Psoas muscle (tissue), 8 donors: ENCODE measurements around the gene TPD52L2. TPM values are rescaled to one million over a fixed set of nuclear protein-coding genes. Genes with fewer than 3 reads are reported as not detected.

Experiments
- ATAC-seq, 4 donors: fragments of 200-7000 bp; cut with Tn5 transposase; one replicate each; pipeline ENCODE4 v1.9.1; 2020; ENCODE audit warnings: moderate library complexity in 3 of 4, mild to moderate bottlenecking in 2 of 4
- DNase-seq, 2 donors: peaks; one replicate each; pipeline ENCODE4 v3.0.0-alpha.2; 2020
- H3K27ac ChIP-seq: fragments of 200-600 bp; one replicate; pipeline ENCODE4 v1.8.0; 2022
- H3K27me3 ChIP-seq, 3 donors: fragments of 200-600 bp in 1 of 3; one replicate each; pipeline versions ENCODE4 v1.6.1 to v1.8.0; 2013 to 2022; ENCODE audit warnings: low read length in 2 of 3, mild to moderate bottlenecking in 2 of 3, moderate library complexity in 1 of 3; ENCODE audit not compliant: insufficient read depth in 3 of 3
- H3K36me3 ChIP-seq, 2 donors: fragments of 200-600 bp in 1 of 2; one replicate each; pipeline versions ENCODE4 v1.6.1 to v1.8.0; 2013 to 2022; ENCODE audit warnings: low read depth in 1 of 2, mild to moderate bottlenecking in 1 of 2, moderate library complexity in 1 of 2; ENCODE audit not compliant: insufficient read depth in 1 of 2
- H3K4me1 ChIP-seq: fragments of 200-600 bp; one replicate; pipeline ENCODE4 v1.8.0; 2022
- H3K4me3 ChIP-seq: fragments of 200-600 bp; one replicate; pipeline ENCODE4 v1.8.0; 2022; ENCODE audit warnings: mild to moderate bottlenecking
- H3K9me3 ChIP-seq: fragments of 200-600 bp; one replicate; pipeline ENCODE4 v1.8.0; 2022
- WGBS, 3 donors: extraction: QIAGEN DNeasy Blood & Tissue Kit; methylation state at CpG; one replicate each; pipeline versions ENCODE4 v1.1.6 to v1.1.7; 2013; 5-methylcytosine and 5-hydroxymethylcytosine counted together
- intact Hi-C, 2 donors: fragments of 100-400 bp; cut with DNase I; formaldehyde crosslinking; loops; one replicate each; pipeline versions ENCODE4 v1.11.0 to v1.14.2; 2022
- polyA plus RNA-seq, 3 donors: library from polyadenylated mRNA; stranded (reverse); fragments of 200-250 nt; gene quantifications; one replicate each; pipeline ENCODE4 v1.2.3, GENCODE V29; 2013
- total RNA-seq, 4 donors: library from RNA; stranded (reverse); fragmentation: NEBNext Ultra II Directional in 2 of 4; extraction: Animal tissue kit (Norgen Biotek cat#: 25700) in 2 of 4; gene quantifications; one replicate each; pipeline versions ENCODE4 v1.2.1 to v1.2.4, GENCODE V29; 2021 to 2023
- TF ChIP-seq, protein P1 (sequence below): fragments of 200-600 bp; IDR thresholded peaks from one replicate; pipeline ENCODE4 v1.8.0; 2022; ENCODE audit warnings: antibody characterized with exemption
- donor health status: healthy with polysubstance abuse.
- donor health status: DM: no; HTN: no; CAD: no; lungs with moderate emphysema.
- donor health status: Bipolar disorder and iron deficiency.
- donor health status: healthy.
- donor health status: DM: yes; HTN: yes; CAD: no.
- donor health status: DM: no; HTN: no; CAD: no.
- donor health status: DM: no; HTN: no; CAD: no.
- donor health status: DM: yes; HTN: yes; CAD: no.

Gene TPD52L2
- total and polyA plus RNA-seq, 7 donors: 40.7 to 152 (median 55.8) TPM

- 89 to 91% (median 90%) methylated on average over 19 of the region's 19 CpGs for WGBS, 3 donors
- no peak for ATAC-seq
- H3K27me3 ChIP-seq: no peaks in the 10 kb centered on the region
- TF ChIP-seq, protein P1, sequence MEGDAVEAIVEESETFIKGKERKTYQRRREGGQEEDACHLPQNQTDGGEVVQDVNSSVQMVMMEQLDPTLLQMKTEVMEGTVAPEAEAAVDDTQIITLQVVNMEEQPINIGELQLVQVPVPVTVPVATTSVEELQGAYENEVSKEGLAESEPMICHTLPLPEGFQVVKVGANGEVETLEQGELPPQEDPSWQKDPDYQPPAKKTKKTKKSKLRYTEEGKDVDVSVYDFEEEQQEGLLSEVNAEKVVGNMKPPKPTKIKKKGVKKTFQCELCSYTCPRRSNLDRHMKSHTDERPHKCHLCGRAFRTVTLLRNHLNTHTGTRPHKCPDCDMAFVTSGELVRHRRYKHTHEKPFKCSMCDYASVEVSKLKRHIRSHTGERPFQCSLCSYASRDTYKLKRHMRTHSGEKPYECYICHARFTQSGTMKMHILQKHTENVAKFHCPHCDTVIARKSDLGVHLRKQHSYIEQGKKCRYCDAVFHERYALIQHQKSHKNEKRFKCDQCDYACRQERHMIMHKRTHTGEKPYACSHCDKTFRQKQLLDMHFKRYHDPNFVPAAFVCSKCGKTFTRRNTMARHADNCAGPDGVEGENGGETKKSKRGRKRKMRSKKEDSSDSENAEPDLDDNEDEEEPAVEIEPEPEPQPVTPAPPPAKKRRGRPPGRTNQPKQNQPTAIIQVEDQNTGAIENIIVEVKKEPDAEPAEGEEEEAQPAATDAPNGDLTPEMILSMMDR: no peak
- H3K9me3 ChIP-seq: no peaks in the 10 kb centered on the region
- H3K36me3 ChIP-seq: peaks cover 0 to 59% of the 10 kb centered on the region in 2 donors
- H3K4me1 ChIP-seq: peaks cover 28% of the 10 kb centered on the region
- intact Hi-C loops: no loop called here
- no peak for DNase-seq
- H3K4me3 ChIP-seq: no peak overlapping the region
- no peak overlapping the region for H3K27ac ChIP-seq
These were observed 16.6 kb downstream of the TPD52L2 start for GRCh38 chr20:63881451-63882226.

DNA sequence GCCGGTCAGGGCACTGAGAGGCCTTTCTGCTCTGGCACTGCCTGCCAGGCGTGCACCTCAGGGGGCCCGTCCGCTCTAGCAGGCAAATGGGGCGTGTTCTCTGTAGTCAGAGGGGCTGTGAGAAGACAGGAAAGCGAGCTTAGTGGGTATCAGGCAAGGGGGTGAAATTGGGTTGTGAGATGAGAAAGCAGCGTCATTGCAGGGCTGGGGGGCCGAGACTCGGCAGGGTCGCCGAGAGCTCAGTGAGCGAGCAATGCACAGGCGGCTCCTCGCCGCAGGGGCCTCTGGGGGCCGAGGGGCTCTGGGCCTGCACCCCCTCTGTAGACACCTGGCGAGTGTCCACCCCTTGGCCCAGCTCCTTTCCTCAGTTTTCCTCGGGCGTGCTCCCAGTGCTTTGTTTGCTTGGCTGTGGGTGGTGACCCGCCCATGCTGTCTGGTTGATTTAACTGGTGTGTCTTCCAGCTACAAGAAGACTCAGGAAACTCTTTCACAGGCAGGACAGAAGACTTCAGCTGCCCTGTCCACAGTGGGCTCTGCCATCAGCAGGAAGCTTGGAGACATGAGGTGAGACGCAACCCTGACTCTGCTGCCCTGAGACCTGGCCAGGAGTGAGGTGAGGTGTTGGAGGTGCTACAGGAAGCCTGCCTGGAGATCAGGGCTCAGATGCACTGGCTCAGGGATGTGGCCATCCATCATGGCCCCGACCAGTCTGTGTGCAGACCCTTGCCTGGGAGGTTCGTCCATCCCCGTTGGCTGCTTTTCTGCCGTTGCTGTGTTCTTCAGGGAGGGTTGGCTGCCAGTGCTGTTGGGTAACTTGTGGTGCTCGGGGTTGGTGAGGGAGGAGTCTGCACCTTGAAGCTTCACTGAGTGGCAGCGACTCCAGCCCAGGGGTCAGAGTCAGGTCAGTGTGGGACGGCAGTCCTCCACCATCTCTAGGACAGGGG, 17.5 kb downstream of the TPD52L2 start:
- intact Hi-C loops: no loop called here
- 91 to 93% (median 92%) methylated on average over 28 of the region's 28 CpGs for WGBS, 3 donors
- Histone ChIP-seq H3K9me3 (no peaks in the 10 kb centered on the region), H3K4me1 (peaks cover 28% of the 10 kb centered on the region), H3K27me3 (no peaks in the 10 kb centered on the region), H3K4me3 (no peak overlapping the region), H3K36me3 (peaks cover 0 to 61% of the 10 kb centered on the region in 2 donors), H3K27ac (no peak overlapping the region)
- DNase-seq: no peak
- ATAC-seq: no peak
- TF ChIP-seq, protein P1: no peak

DNA sequence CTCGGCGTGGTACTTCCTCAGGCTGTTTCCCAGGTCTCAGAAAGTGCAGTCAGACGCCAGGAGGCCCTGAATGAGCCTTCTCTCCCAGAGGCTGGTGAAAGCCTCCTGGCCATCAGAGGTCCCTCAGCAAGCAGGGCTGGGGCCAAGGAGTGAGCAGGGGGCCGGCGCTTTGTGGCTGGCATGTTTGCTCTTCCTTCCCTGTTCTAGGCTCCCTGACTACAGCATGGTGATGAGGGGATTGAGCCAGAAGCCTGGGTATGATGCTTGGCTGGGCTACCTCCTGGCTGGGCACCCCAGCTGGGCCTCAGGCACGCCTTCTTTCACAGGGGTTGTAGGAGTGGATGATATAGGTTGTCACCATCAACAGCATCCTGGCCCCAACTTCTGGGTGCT, 18.1 kb downstream of the TPD52L2 start:
- ATAC-seq (no peak), DNase-seq (no peak)
- Histone ChIP-seq H3K4me1 (peaks cover 21% of the 10 kb centered on the region), H3K27ac (no peak overlapping the region), H3K36me3 (peaks cover 0 to 67% of the 10 kb centered on the region in 2 donors), H3K9me3 (no peaks in the 10 kb centered on the region), H3K27me3 (no peaks in the 10 kb centered on the region), H3K4me3 (no peak overlapping the region)
- WGBS, 3 donors: 85 to 91% (median 89%) methylated on average over 6 of the region's 6 CpGs
- TF ChIP-seq, protein P1: no peak
- intact Hi-C loops: no loop called here

- Histone ChIP-seq H3K9me3 (no peaks in the 10 kb centered on the region), H3K4me1 (peaks cover 15% of the 10 kb centered on the region), H3K4me3 (peak overlapping the region; percentile 15), H3K27ac (peak overlapping the region; percentile 79), H3K27me3 (no peaks in the 10 kb centered on the region), H3K36me3 (peaks cover 0 to 78% of the 10 kb centered on the region in 2 donors)
- 34 to 55% (median 45%) methylated on average over 21 of the region's 21 CpGs for WGBS, 3 donors
- DNase-seq (peak; percentile 65 to 91), ATAC-seq (peak; percentile 96 to 98 (median 97))
- TF ChIP-seq, protein P1: no peak
- intact Hi-C loops: no loop called here
These were observed 19.6 kb downstream of the TPD52L2 start for GRCh38 chr20:63884506-63885263.
